T47D (cell line): Measurements from ENCODE around the gene ZNF157.

ENCODE experiments used
- DNase-seq, 2 experiments: peaks; one replicate each; pipeline versions ENCODE4 v3.0.0 to v3.0.0-alpha.2; 2011 to 2012; ENCODE audit warnings: low read depth in 1 of 2, low spot score in 1 of 2
- JUND ChIP-seq: IDR thresholded peaks from 2 replicates; pipeline ENCODE4 v1.6.1; 2012; ENCODE audit warnings: low read depth
- in situ Hi-C: cut with HindIII; loops from 2 replicates; pipeline ENCODE4 v1.10.0; 2016; ENCODE audit warnings: low sequenced_read_pairs, low pct_unique_long_range_greater_than_20kb

ZNF157 gene

GRCh38 chrX:47384502-47384901 is 14.1 kb downstream of the ZNF157 start:
- TF ChIP-seq JUND, result no peak
- peak in 1 of 2 experiments; percentile 78 for DNase-seq
- in situ Hi-C loops, result no loop called here

GRCh38 chrX:47390780-47391179 is 20.4 kb downstream of the ZNF157 start:
- in situ Hi-C loops, result no loop called here
- no peak for TF ChIP-seq JUND

GRCh38 chrX:47413179-47413594 is 42.8 kb downstream of the ZNF157 start:
- TF ChIP-seq JUND, result no peak

More at GRCh38 chrX:47390780-47391179, 20.4 kb downstream of the ZNF157 start:
- DNase-seq, result no peak

GRCh38 chrX:47420265-47420664 is 49.9 kb downstream of the ZNF157 start:
- no peak for TF ChIP-seq JUND
- in situ Hi-C loops, result no loop called here
- no peak for DNase-seq

More at GRCh38 chrX:47413179-47413594, 42.8 kb downstream of the ZNF157 start:
- DNase-seq, result peak in 1 of 2 experiments; percentile 2
- in situ Hi-C loops, result no loop called here

GRCh38 chrX:47420962-47421361 is 50.6 kb downstream of the ZNF157 start:
- in situ Hi-C loops, result no loop called here
- DNase-seq, result peak in 1 of 2 experiments; percentile 24
- no peak for TF ChIP-seq JUND

- no peak for DNase-seq
- no peak for TF ChIP-seq JUND
- in situ Hi-C loops, result no loop called here
These were observed 52.1 kb downstream of the ZNF157 start for GRCh38 chrX:47422444-47422843.

GRCh38 chrX:47430925-47431324 is 60.5 kb downstream of the ZNF157 start:
- no peak for DNase-seq
- no peak for TF ChIP-seq JUND
- in situ Hi-C loops, result no loop called here

- no peak for TF ChIP-seq JUND
- in situ Hi-C loops, result no loop called here
- no peak for DNase-seq
These were observed 76.1 kb downstream of the ZNF157 start for GRCh38 chrX:47446431-47446830.

- TF ChIP-seq JUND, result no peak
- DNase-seq, result no peak
- in situ Hi-C loops, result no loop called here
These were observed 76.6 kb downstream of the ZNF157 start for GRCh38 chrX:47446971-47447370.

- no peak for TF ChIP-seq JUND
- DNase-seq, result no peak
- in situ Hi-C loops, result no loop called here
These were observed 77.2 kb downstream of the ZNF157 start for GRCh38 chrX:47447607-47448006.

GRCh38 chrX:47448165-47448806 is 77.9 kb downstream of the ZNF157 start:
- in situ Hi-C loops, result no loop called here
- no peak for TF ChIP-seq JUND
- DNase-seq, result no peak

GRCh38 chrX:47452112-47452511 is 81.7 kb downstream of the ZNF157 start:
- no peak for TF ChIP-seq JUND
- DNase-seq, result no peak
- in situ Hi-C loops, result no loop called here

GRCh38 chrX:47456080-47456479 is 85.7 kb downstream of the ZNF157 start:
- in situ Hi-C loops, result no loop called here
- no peak for DNase-seq
- no peak for TF ChIP-seq JUND

- in situ Hi-C loops, result no loop called here
- no peak for DNase-seq
- TF ChIP-seq JUND, result no peak
These were observed 88.2 kb downstream of the ZNF157 start for GRCh38 chrX:47458528-47458927.
